HG03039 (cell line): Measurements from ENCODE around the gene TBXAS1.

Experiments
- ATAC-seq: cut with Tn5 transposase; IDR thresholded peaks from one replicate; pipeline ENCODE4 v1.9.1; 2021; ENCODE audit warnings: mild to moderate bottlenecking, moderate library complexity; ENCODE audit not compliant: unreplicated experiment

The TBXAS1 gene

DNA sequence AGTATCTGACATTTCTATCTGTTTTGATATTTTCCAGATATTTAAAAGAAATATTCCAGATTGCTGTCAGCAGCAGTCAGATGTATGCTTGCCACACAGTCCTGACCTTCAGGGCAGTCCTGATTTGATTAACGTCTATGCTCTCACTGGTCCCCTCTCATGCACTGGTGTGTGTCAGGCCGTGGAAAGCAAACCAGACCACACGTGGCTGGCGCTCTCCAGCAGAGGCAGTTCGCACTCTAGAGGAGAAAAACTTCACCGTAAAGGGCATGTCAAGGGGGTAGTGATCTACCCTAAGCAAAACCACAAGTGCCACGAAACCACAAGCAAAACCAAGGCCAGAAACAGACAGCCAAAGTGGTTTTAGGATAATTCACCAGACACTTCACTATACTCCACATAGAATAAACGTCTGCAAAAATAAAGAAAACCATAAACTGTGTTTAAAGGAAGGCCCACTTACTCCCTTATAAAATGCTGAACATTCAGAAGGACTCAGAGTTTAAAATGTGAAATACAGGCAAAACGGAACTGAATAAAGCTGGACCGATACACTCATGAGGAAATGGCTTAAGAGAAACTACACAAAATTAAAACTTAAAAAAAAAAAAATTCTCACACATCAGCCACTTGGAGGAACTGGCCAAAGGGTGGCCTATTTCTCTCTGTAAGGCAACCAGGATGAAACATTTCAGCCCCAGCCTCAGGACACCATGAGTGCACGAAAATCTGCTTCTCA is 207.3 kb downstream of the TBXAS1 start:
- ATAC-seq = no peak

DNA sequence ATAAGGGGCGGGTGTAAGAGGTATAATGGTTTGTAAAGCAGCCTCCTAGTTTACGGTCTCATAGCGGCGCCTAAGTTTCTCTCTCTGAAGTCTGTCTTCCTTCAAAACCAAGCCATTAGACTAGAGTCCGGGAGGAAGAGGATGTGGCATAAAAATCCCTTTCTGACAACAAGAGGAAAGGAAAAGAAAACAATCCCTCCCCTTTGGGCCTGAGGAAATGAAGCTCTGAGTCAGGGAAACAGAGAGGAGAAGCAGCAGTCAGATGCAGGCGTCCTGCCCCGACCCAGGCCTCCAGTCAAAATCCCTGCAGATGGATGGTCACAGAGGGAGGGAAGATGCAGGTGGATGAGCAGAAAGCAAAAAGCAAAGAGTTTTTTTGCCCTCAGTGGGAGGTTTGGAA is 210.0 kb downstream of the TBXAS1 start:
- no peak for ATAC-seq

DNA sequence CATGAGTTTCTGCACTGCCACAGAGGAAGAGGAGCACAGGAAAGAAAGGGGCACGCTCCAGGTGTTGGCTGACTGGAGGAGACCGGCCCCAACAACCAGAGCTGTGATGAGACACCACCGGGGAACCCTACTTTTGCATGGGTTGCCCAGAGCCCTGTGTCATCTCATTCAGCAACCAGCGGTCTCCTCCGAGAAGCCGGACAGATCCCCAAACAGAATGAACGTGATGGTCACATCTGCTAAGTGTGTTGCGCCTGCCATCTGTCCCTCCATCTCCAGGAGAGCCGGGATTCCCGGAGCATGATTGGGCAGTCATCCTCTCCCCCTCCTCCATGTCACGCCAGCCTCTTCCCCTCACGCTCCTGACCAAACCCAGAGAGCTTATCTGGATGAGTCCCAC is 210.8 kb downstream of the TBXAS1 start:
- ATAC-seq = no peak

DNA sequence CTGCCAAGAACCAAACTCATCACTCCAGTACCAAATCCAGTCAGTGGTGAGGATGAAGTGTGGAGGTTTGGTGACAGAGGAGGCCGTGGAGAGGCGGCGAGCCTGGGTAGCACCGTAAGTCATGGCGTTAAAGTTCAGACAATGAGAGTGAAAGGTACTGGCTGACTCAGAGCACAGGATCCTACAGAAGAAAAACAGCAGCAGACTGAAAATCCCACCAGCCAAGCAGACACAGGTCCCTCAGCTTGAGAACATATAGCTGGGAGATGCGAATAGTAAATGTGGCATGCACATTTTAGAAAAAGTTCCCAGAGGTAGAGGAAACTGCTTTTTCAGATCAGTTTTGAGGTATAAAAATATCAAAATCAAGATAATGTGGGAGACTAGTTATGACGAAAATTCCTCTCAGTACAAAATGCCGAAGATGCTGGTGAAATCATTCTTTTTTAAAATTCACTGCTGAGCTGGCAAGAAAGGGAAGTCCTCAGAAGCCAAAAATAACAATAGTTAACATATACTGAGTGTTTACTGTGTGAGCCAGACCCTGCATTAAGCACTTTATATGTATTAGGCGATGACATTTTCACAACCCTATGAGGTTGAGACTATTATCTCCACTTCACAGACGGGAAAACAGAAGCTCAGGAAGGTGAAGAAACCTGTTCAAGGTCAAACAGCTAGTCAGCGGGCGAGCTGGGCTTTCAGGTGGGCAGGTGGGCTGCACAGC is 212.8 kb downstream of the TBXAS1 start:
- ATAC-seq = no peak

DNA sequence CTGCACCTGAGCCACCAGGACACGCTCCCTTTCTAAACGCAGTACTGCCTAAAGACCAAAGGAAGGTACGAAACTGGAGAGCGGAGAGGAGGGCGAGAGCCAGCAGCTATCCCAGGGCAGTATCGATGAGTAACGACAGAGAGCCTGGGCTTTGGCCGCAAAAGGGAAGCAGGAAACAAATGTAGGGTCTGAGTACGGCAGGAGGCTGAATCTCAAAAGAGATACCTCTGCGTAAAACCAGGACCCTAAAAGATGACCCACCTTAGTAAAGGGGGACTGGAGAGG is 213.3 kb downstream of the TBXAS1 start:
- no peak for ATAC-seq

DNA sequence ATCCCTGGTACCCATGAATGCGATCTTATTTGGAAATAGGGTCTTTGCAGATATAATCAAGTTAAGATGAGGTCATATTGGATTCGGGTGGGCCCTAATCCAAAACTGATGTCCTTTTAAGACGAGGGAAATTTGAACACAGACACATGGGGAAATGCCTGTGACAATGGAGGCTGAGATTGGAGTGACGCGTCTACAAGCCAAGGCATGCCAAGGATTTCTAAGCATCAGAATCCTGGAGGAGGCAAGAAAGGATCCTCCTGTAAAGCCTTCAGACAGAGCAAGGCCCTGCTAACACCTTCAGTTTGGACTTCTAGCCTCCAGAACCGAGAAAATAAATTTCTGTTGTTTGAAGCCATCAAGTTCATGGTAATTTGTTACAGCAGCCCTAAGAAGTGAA is 215.2 kb downstream of the TBXAS1 start:
- no peak for ATAC-seq

DNA sequence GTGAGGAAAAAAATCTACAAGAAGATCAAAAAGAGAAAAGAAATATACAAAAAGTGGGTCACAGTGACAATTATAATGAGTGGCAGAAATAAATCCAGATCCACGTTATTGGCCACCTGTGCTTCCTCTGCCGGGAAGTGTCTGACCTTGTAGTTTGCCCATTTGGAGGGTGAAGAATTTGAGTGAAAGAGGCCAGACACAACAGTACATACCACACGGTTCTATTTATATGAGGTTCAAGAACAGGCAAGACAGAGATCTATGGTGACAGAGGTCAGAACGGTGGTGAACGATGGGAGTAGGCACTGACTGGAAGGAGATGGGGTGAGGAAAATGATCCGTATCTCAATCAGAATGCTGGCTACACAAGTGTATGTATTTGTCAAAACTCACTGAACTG is 216.6 kb downstream of the TBXAS1 start:
- no peak for ATAC-seq

DNA sequence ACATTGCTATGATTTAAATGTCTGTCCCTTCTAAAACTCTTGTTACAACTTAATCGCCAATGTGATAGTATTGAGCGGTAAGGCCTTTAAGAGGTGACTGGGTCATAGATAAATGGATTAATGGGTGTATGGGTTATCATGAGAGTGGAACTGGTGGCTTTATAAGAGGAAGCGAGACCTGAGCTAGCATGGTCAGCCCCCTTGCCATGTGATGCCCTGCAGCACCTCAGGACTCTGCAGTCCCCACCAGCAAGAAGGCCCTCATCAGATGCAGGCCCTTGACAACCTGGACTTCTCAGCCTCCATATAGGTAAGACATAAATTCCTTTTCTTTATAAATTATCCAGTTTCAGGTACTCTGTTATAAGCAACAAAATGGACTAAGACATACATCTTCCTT is 218.1 kb downstream of the TBXAS1 start:
- no peak for ATAC-seq

DNA sequence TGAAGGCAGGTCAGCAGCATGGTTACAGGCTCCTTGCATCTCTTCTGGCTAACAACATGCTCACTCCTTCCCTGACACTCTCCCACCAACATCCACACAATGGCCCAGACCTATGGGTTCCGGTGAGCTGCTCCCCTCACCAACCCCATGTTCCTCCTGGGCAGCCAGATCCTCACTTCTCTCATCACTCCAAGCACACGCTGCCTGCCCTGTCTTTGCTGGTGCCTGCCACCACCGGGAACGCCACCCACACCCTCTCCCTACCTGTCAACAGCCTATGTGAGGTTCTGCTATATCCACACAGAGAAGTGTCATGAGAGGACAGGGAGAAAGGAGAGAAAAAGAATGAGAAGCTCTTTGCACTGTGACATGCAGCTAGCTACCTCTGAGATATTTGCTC is 219.1 kb downstream of the TBXAS1 start:
- ATAC-seq = no peak

DNA sequence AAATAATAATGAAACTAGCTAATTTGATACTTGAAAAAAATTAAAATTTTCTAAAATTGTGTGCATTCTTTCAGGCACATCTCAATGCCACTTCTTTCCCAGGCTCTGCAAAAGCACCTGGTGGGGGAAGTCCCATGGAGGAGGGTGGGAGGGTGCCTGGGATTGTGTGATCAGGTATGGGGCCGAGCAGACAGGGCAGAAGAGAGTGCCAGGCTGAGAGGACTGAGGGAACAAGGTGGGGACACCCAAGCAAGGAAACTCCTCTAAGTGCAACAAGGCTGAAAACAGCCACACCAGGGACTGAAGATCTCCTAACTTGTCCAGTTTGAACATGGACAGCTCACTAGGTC is 219.9 kb downstream of the TBXAS1 start:
- no peak for ATAC-seq

DNA sequence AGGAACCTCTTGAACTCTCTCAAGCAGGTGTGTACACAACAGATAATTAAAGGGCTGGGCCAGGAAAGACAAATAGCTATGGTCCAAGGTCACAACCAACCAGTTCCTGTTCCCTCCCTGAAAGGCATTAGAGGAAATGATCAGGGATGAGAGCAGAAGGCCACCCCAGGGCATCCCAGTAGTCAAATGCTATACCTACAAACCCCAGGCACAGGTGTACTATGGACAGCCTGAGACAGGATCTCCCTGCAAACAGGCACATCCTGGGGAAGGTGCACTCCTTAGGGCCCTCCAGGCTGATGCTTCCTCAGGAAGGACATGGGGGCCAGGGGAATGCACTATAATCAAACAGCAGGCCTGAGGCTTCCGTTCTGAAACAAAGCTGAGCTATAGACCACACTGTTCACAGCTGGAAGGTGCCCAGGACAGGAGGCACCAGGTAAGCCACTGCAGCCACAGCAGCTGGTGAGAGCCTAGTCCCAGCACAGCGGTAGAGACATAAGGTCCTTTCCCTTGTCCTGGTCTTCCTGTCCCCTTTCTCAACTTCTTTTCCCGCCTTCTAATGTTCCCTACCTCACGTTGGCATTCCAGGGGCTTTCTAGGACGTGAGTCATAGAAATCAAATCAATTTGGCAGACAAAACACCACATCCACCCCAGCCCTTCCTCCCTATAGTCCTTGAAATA is 220.4 kb downstream of the TBXAS1 start:
- ATAC-seq = no peak

DNA sequence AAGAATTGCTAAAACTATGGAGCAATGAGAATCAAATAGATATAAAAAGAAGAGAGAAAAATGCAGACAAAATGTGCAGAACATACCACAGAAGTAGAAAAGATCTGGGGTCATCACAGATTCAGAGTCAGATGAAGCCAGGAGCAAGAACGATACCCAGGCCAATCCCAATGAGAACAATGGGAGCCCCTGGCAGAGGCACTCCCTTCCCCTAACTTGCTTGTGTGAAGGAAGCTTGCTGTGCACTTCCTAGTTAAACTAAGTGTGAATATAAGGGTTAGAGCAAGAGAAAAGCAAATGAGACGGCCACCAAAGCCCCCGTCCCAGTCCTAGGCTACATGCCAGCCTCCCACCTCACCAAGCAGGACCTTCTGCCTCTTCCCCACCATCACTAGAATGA is 221.0 kb downstream of the TBXAS1 start:
- no peak for ATAC-seq

DNA sequence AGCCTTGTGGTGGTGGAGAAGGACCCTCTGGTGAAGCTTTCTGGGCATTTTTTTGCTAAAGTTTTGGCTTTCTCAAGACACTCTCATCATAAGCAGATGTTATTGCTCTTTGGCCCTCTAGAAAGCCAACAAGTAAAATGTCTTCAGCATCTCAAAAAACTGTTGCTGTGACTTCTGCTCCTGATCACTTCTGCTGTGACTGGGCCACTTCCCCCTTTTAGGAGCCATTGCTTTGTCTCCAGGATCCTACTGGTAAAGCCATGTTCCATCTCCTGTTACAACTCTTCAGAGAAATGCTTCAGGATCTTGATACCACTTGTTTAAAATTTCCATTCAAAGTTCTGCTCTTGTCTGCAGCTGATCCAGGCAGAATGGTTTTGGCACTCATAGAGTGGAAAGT is 222.8 kb downstream of the TBXAS1 start:
- no peak for ATAC-seq

DNA sequence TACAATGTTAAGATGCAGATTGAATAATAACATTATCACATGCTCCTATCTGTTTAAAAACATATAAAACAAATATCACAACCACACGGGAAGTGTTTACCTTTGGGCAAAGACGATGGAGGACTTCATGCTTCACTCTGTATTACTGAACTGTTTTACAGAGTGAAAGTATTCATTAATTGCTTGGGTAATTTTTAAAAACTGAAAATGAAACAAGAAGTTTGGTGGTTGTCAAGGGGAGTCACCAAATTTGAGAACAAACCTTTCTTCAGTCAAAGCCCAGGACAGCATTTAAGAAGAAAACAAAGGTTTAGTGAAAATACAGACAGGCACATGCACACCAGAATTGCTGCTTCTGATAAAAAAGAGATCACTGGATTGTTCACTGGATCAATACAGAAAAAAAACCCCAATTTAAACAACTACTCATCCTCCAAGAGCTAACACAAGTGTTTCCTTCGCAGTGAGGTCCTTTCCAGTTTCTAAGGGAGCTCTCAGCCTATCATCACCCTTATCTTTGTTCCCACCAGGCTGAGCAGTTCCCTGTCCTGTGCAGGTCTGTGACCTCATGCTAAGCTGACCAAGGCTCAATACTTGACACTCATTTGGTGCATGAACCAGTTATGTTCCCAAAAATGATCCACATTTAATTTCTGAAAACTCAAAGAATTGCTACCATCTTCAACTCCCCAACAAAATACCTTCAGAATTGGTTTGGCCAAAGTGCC is 224.9 kb downstream of the TBXAS1 start:
- peak; percentile 82 for ATAC-seq

DNA sequence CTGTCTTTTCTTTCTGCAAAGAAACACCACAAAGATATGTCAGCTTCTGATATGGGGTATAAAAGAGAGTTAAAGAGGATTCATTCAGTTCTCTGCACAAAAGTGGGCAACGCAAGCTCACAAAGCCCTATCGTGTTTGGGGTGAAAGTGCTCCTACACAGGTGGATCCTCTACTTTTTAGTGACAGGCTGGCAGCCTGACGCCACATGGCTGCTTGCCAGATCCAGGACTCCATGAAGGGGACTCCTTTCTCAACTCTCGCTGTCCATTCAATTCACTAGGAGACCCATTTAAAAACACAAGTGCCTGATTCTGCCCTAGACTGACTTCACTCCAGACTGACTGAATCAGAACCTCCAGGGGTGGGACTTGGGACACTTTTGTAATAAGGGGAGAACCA is 225.7 kb downstream of the TBXAS1 start:
- no peak for ATAC-seq

DNA sequence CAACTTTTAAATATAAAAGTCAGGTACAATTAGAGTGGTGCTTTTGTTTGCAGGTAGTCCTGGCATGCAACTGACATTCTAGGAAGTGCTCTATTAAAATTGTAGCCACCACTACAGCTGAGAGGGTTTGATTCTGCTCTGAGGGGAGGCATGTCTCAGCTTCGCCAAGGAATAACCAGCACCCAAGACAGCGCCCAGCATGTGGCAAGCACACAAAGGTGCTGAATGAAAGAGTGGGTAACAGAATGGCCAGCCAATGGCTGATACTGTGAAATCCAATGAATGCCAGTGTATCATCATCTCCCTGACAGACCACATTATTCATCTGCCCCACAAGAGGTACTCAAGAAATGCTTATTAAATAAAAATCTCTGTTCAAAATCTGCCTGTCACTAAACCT is 226.8 kb downstream of the TBXAS1 start:
- no peak for ATAC-seq

DNA sequence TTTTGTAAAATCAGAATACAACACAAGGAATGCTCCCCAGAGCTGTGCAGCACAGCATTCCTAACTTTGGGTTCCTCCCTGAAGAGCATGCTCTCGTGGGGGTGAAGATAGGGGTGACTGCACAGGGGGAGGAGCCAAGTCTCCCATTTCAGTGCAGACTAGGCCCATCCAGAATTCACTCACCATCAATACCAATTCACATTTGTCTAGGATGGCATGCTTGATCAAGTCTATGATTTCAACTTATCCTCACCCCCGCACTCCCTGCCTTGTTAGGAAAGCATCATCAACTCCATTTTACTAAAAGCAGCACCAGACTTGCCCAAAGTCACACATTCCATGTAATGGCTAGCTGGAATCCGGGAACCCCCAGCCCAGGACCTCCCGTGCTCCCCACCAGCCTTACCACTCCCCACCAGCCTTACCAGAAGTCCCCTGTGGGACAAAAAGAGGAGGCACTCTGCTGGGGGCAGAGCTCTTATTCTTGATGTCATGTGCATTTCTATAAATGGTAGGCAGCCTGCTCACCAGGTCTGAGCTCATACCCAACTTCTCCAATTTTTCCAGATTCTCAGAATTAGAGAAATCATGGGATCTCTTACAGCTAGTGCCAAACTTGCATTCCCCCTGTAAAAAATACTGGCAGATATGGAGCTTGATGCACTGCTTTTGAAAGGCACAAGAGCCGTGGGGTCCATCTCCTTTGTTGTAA is 227.5 kb downstream of the TBXAS1 start:
- ATAC-seq = no peak

DNA sequence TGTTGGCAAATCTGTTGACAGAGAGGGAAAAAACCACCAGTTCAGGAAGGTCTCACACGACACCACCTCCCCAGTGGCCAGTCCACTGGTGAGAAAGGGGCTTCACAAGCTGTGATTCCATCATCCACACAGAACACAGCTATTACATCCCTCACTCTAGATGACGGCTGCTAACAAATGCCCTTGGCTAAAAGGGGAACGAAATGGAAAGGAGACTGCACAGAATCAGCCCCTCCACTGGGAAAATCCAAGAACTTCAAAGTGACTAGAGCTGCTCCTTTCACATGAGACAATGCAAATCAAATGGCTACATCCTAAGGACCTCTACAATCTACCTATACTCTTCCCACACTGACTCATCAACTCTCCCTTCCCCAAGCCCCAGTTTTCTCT is 228.1 kb downstream of the TBXAS1 start:
- no peak for ATAC-seq

DNA sequence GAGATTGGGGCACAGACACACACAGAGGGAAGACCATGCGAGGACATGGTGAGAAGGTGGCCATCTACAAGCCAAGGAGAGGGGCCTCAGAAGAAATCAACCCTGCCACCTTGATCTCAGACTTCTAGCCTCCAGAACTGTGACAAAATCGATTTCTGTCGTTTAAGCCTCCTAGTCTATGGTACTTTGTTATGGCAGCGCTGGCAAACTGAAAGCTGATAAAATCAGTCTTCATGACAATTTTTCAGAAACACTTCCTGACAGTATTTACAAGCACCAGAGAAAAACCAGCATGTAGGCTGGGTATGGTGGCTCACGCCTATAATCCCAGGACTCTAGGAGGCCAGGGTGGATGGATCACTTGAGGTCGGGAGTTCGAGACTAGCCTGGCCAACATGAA is 229.5 kb downstream of the TBXAS1 start:
- ATAC-seq = no peak

DNA sequence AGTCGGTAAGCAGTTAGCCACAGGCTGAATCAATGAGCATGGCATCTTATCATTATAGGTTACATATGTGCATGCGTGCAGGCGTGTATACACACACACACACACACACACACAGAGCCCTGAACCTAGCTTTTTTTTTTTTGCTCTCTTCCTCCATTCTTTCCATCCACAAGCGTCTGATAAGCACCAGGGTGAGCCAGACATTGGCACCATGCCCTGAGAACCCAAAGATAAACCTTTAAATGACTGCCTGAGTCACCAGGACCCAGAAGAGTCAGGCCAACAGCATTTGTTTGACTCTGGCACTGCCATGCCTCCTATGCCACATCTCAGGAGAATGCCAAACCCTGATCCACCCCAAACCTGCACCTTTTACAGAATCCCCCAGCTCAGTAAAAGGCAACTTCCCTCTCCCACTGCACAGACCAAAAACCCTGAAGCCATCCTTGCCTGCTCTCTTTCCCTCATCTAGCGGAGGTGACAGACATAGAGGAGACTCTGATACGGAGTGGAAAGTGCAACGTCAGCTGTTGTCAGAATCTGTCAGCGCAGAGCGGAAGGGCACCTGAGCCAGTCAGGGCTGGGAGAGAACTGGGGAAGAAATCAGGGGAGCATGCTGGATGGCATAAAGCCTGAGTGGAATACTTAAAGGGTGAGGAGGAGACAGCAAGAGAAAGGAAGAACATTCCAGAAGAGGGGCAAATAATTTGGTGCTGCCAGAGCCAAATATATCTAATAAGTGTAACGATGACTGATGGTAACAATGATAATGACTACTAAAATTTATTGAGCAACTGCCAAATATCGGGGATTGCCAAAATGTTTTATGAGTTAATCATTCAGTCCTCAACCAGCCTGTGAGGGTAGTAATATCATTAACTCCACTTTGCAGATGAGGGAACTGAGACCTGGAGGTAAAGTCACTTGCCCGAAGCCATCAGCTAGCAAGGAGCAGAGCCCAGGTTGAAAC is 230.5 kb downstream of the TBXAS1 start:
- no peak for ATAC-seq
